Panc1 (cell line): ENCODE results near the gene DDX10. TPM values are rescaled to one million over a fixed set of nuclear protein-coding genes. Genes with fewer than 3 reads are reported as not detected.

ENCODE experiments used
- ATAC-seq: fragments of 200-7000 bp; cut with Tn5 transposase; 2 replicates; pipeline ENCODE4 v1.9.1; 2020; ENCODE audit warnings: mild to moderate bottlenecking, moderate library complexity
- BruUV-seq: library from RNA; stranded (reverse); fragments of 400-500 nt; replicated peaks from 2 replicates; lab custom pipeline; 2021; lab: Mats Ljungman, UMichigan
- CTCF ChIA-PET: fragments of 300-600 bp; sonication (Branson Sonifier 250); formaldehyde crosslinking; loops from one replicate; lab custom pipeline; 2022; ENCODE audit warnings: antibody characterized with exemption; lab: Charles Lee
- POLR2A ChIA-PET: fragments of 300-600 bp; sonication (Branson Sonifier 250); formaldehyde crosslinking; loops from one replicate; lab custom pipeline; 2022; ENCODE audit warnings: antibody characterized with exemption; lab: Charles Lee
- DNase-seq: peaks from one replicate; pipeline ENCODE4 v3.0.0-alpha.2; 2010; ENCODE audit warnings: low read depth, low spot score
- H3K27ac ChIP-seq: 2 replicates; pipeline ENCODE4 v1.5.1; 2011; ENCODE audit warnings: mild to moderate bottlenecking, low read length, inconsistent platforms
- H3K27me3 ChIP-seq: fragments of 200-500 bp; sonication (Bioruptor generic); 2 replicates; pipeline ENCODE4 v1.6.0; 2014; ENCODE audit warnings: low read length, inconsistent platforms; ENCODE audit not compliant: control insufficient read depth, insufficient read depth
- H3K36me3 ChIP-seq: fragments of 200-500 bp; sonication (Bioruptor generic); 2 replicates; pipeline ENCODE4 v1.5.1; 2014; ENCODE audit warnings: inconsistent platforms, mild to moderate bottlenecking, low read length, moderate library complexity; ENCODE audit not compliant: control insufficient read depth, insufficient read depth
- H3K4me1 ChIP-seq: 2 replicates; pipeline ENCODE4 v1.5.1; 2011; ENCODE audit warnings: inconsistent platforms, mild to moderate bottlenecking, low read length, moderate library complexity; ENCODE audit not compliant: control insufficient read depth, insufficient read depth
- H3K4me3 ChIP-seq, 2 experiments: 2 replicates each; pipeline ENCODE4 v1.5.1; 2011 to 2012; ENCODE audit warnings: low read depth in 2 of 2, low read length in 2 of 2, mild to moderate bottlenecking in 2 of 2, inconsistent platforms in 1 of 2, moderate library complexity in 1 of 2
- H3K9me3 ChIP-seq: fragments of 200-500 bp; sonication (Bioruptor generic); 2 replicates; pipeline ENCODE4 v1.5.1; 2014; ENCODE audit warnings: low read depth, mild to moderate bottlenecking, inconsistent platforms, low read length, moderate library complexity; ENCODE audit not compliant: control insufficient read depth, insufficient read depth
- CTCF ChIP-seq: fragments of 450-650 bp; IDR thresholded peaks from 2 replicates; pipeline ENCODE4 v1.5.1; 2017; ENCODE audit warnings: mild to moderate bottlenecking
- POLR2AphosphoS5 ChIP-seq: IDR thresholded peaks from 2 replicates; pipeline ENCODE4 v1.6.1; 2012; ENCODE audit warnings: mild to moderate bottlenecking, low read depth, low read length, moderate library complexity
- REST ChIP-seq, 2 experiments: IDR thresholded peaks; 2 replicates each; pipeline ENCODE4 v1.6.1; 2011 to 2012; ENCODE audit warnings: low read depth in 2 of 2, control low read depth in 1 of 2, low read length in 1 of 2, mild to moderate bottlenecking in 1 of 2, moderate library complexity in 1 of 2; ENCODE audit not compliant: insufficient read depth in 1 of 2
- SIN3A ChIP-seq: IDR thresholded peaks from 2 replicates; pipeline ENCODE4 v1.6.1; 2012; ENCODE audit warnings: low read depth, mild to moderate bottlenecking, low read length, moderate library complexity, borderline replicate concordance; ENCODE audit not compliant: insufficient read depth
- TCF7L2 ChIP-seq: IDR thresholded peaks from 2 replicates; pipeline ENCODE4 v1.6.1; 2011; ENCODE audit warnings: mild to moderate bottlenecking, low read depth, low read length, inconsistent platforms
- in situ Hi-C: cut with HindIII; loops from 2 replicates; pipeline ENCODE4 v1.10.0; 2016; ENCODE audit warnings: low sequenced_read_pairs, low pct_unique_long_range_greater_than_20kb
- intact Hi-C: fragments of 100-400 bp; cut with micrococcal nuclease; formaldehyde crosslinking; loops from one replicate; pipeline ENCODE4 v1.10.0; 2022; ENCODE audit not compliant: unreplicated experiment
- total RNA-seq: library from RNA; stranded (reverse); gene quantifications from one replicate; pipeline ENCODE4 v1.2.1, GENCODE V29; 2021; ENCODE audit not compliant: unreplicated experiment

DDX10 gene
- total RNA-seq, 1 experiment from 2014 or later: 48.8 TPM

- no peak for TF ChIP-seq REST (IDR thresholded peaks at IDR 0.05; ENCODE audit: insufficient read depth in 1 of 2, low read depth in 2 of 2, low read length in 1 of 2)
- no peak for TF ChIP-seq SIN3A
- TF ChIP-seq CTCF: no peak
- no peak for TF ChIP-seq POLR2AphosphoS5
- TF ChIP-seq TCF7L2: no peak
- intact Hi-C loops (no loop called here), in situ Hi-C loops (no loop called here)
- ATAC-seq (no peak), DNase-seq (no peak)
- no peak overlapping the region for H3K4me3 ChIP-seq
- H3K36me3 ChIP-seq: peaks cover 25% of the 10 kb centered on the region; the same call in 1 of the 2 replicates
- POLR2A ChIA-PET: no interaction called here
- H3K4me1 ChIP-seq: no peaks in the 10 kb centered on the region
- no peak overlapping the region for H3K27ac ChIP-seq
- H3K9me3 ChIP-seq: no peaks in the 10 kb centered on the region
- no TSS peak for BruUV-seq
- no peaks in the 10 kb centered on the region for H3K27me3 ChIP-seq
- CTCF ChIA-PET: interaction anchor here (0.7 kb wide), 1 partner anchor 573 kb away, joined by 3 read pairs; no protein-coding TSS in a partner anchor
Observed at GRCh38 chr11:108680271-108680670, 15.4 kb downstream of the DDX10 start.

- TF ChIP-seq SIN3A (no peak), REST (IDR thresholded peaks at IDR 0.05; ENCODE audit: insufficient read depth in 1 of 2, low read depth in 2 of 2, low read length in 1 of 2) (no peak), POLR2AphosphoS5 (no peak), TCF7L2 (no peak), CTCF (no peak)
- H3K27ac ChIP-seq: no peak overlapping the region
- no TSS peak for BruUV-seq
- intact Hi-C loops: no loop called here
- in situ Hi-C loops: no loop called here
- ChIA-PET CTCF (no interaction called here), POLR2A (no interaction called here)
- DNase-seq (no peak), ATAC-seq (no peak)
- H3K36me3 ChIP-seq: peaks cover 13% of the 10 kb centered on the region; the same call in 1 of the 2 replicates
- no peaks in the 10 kb centered on the region for H3K27me3 ChIP-seq
- H3K9me3 ChIP-seq: no peaks in the 10 kb centered on the region
- H3K4me3 ChIP-seq: no peak overlapping the region
- no peaks in the 10 kb centered on the region for H3K4me1 ChIP-seq
Observed at GRCh38 chr11:108685419-108686130, 20.7 kb downstream of the DDX10 start.
